GM19043 (cell line): ENCODE measurements around the gene RNF183.
A peak's percentile ranks its signal among the peaks of the same experiment; 100 is the strongest.

ENCODE experiments used
- ATAC-seq: cut with Tn5 transposase; IDR thresholded peaks from one replicate; pipeline ENCODE4 v1.9.1; 2021; ENCODE audit warnings: low read depth; ENCODE audit not compliant: unreplicated experiment

Gene RNF183, protein sequence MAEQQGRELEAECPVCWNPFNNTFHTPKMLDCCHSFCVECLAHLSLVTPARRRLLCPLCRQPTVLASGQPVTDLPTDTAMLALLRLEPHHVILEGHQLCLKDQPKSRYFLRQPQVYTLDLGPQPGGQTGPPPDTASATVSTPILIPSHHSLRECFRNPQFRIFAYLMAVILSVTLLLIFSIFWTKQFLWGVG

DNA sequence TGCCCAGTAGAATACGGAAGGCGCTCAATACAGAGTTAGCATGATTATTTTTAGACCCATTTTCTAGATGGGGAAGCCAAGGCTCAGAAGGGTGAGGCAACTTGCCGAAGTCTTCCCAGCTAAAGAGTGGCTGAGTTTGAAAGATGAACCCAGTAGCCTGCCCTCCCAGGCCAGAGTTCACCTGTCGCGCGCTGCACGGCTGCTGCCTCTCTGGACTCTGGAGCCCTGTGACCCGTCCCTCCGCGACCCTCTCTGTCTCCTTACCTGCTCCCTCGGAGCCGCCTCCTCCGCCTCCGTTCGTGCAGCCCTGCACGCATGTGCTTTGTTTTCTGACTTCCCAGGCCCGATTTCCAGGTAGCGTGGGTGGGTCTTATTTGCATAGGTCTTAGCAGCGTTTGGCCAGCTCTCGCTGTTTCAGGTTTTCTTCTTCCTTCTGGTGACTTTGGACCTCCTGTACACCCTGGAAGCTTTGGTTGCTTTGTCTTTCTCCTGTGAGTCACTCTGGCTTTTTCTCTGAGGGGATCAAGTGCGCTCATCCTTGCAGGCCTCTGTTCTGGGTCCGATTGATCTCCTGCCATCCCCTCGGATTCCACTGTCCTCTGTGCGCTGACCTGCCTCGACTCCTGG lies at the start of gene RNF183:
Gene RNF183 (minus strand): TSS at position 585 of the 627 bp plus-strand sequence. CDS start 5,192 bp downstream, outside the sequence.
- no peak for ATAC-seq

DNA sequence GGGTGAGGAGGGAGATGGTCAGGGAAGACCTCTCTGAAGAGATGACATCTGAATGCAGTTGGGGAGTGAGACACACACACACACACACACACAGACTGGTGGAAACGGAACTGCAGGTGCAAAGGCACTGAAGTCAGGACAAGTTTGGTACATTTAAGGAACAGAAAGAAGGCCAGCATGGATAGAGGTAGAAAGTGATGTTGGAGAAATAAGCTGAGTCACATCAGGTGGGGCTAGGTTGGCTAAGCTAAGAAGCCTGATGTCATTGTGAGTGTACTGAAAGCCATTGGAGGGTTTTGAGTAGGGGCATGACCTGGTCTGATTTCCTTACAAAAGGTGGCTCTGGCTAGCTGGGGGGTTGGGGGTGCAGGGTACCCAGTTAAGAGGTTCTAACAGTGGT lies 49.2 kb upstream of the RNF183 start:
- no peak for ATAC-seq

DNA sequence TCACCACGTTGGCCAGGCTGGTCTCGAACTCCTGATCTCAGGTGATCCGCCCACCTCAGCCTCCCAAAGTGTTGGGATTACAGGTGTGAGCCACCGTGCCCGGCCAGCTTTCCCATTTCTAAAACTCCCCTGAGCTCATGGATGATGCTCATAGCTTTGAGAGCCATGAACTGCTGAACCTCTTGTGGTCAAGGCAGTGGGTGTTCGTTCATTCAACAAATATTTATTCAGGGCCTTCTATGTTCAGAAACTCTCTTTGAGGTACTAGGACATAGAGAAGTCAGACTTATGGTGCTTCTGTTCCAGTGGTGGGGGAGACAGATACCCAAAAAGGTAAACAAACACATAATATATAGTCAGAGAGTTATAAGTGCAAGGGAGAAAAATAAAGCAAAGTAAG lies 48.8 kb upstream of the RNF183 start:
- no peak for ATAC-seq

DNA sequence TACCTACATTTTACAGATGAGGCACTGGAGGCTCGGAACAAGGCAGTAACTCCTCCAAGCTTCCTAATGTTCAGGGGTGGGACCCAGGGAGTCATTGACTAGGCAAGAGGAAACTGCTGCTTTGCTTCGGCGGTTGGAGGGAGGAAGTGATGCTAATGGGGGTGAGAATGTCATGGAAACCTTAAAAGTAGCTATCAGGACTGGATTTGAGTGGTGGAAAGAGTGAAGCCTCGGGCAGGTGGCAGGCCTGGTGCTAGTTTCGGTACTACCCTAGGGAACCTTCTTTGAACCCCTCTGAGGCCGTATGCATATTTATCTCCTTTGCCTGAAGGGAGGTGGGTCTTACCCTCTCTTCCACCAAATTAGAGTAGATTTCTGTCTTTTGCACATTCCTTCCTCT lies 47.8 kb upstream of the RNF183 start:
- ATAC-seq = no peak

DNA sequence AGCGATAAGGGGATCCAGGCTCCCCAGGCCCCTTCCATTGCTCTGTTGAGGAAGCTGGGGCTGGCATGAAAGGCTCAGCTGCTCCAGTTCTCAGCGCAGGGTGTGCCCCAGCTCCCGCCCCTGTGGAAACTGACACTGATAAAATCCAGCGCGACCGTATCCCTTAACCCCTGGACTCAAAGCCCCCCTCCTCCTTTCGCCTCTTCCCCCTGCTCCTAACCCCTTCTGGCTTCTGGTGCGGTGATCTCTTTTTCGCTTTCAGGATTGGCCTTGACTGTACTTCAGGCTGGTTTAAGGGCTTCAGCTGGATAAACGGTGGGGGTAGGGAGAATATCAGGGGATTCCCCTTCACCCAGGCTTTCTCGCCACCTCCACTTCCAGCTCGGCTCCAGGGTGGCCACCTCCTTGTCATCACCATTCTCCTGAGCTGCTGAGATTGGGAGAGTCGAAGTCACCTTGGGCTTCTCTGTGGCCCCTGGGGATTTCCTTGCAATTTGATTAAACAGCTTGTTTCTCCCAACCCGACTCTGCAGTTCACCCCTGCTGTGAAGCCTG lies 47.0 kb upstream of the RNF183 start:
- no peak for ATAC-seq

DNA sequence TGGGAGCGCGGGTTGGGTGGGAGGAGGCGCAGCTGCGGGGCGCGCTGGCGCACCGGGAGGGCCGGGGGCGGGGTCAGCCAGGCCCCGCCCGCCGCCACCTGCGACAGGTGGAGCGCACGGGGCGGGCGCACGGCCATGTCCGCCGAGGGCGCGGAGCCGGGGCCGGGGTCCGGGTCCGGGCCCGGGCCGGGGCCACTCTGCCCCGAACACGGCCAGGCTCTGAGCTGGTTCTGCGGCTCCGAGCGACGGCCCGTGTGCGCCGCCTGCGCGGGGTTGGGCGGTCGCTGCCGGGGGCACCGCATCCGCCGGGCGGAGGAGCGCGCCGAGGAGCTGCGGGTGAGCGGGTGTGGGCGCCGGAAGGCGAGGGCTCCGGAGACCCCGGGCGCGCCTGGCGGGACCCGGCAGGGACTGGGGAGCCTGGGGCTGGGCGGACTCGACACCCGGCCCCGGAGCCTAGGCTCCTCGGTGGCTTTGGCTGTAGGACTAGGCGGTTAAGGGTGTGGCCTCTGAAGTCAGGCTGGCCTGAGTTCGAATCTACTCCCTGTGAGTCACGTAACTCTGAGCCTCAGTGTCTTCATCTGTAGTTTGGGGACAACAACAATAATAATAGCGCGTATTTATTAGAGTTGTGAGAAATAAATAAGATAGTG lies 46.4 kb upstream of the RNF183 start, which contains the start of gene BSPRY:
Gene BSPRY (plus strand): TSS at position 97 of the 650 bp plus-strand sequence. CDS start 39 bp downstream, at position 136.
- no peak for ATAC-seq

DNA sequence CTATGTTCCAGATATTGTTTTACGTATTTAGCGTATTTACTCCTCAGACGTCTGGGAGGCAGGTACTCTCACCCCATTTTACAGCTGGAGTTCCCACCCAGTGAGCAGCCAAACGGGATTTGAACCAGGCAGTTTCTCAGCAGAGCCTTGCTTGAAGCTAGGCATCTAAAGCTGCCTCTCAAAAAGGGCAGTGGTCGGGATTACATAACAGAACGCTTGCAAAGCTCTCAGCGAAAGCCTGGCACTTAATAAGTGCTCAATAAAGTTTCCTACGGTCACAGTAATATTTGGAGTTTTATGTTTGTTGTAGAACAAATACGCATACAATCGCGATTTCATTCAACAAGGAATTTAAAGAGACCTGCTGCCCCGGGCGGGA lies 45.9 kb upstream of the RNF183 start:
- no peak for ATAC-seq

DNA sequence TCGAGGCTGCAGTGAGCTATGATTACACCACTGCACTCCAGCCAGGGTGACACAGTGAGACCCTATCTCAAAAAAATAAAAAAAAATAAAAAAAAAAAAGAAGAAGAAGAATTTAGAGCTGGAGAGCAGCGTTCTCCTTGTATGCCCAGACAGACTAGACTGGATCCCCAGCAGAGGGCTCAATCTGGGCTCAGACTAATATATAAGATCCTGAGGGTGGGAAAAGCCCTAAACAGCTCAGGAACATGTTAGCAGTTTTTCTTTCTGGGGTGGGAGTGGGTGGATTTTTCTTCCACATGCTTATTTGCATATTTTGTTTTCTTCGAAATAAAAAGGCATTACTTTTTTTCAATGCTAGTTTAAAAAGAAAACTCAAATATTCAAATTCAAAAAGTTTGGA lies 45.3 kb upstream of the RNF183 start:
- ATAC-seq = no peak

DNA sequence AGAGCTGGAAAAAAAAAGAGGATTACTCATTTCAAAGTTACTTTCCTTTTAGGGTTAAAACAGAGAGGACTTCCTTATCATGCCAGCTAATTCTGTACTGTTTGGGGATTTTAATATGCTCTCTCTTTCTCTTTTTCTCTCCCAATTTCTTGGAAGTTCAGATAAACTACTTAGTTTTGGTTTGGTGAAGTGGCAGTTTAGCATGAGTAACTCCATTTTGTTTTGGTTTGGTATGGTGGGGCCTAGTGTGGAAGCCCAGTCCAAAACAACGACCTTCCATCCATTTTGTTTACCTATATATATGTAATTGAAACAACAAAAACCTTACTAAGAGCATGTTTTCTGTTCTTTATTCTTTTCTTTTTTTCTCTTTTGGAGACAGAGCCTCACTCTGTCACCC lies 42.5 kb upstream of the RNF183 start:
- no peak for ATAC-seq

DNA sequence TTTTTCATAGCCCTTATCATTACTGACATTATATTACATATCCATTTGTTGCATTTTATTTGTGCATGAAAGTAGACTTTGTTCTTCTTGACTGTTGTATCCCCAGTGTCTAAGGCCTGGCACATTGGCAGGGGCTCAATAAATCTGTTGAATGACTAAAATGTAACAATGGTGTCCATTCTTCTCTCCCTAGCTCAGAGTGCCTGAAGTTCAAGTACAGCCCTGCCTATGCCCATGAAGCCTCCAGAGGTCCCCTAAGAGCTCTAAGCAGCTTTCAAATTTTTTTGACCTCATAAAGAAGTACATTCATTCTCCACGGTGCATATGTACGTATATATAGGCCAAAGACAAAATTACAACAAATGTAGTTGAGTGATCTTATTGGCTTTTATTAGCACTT lies 42.0 kb upstream of the RNF183 start:
- no peak for ATAC-seq

DNA sequence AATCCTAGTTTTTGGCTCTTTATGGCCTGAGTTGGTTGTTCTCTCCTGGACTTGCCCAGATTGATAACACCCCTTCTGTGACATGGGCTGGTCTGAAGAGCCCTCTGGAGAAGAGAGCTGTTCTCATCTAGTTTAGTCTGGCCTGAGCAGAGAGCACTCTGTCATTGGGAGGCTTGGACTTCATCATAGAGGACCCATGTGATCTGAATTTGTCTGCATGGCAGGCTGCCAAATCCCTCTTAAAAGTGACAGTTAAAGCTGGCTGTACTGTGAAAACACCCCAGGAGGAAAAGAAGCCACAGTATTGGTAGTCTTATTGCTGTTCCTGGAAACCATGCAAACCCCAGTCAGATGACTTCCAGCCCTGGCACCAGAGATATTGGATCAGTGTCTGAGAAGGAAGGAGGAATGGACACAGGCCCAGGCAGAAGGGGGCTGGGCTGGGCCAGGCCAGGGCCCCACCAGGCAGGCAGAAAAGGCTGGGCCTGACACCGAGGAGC lies 40.6 kb upstream of the RNF183 start:
- no peak for ATAC-seq

DNA sequence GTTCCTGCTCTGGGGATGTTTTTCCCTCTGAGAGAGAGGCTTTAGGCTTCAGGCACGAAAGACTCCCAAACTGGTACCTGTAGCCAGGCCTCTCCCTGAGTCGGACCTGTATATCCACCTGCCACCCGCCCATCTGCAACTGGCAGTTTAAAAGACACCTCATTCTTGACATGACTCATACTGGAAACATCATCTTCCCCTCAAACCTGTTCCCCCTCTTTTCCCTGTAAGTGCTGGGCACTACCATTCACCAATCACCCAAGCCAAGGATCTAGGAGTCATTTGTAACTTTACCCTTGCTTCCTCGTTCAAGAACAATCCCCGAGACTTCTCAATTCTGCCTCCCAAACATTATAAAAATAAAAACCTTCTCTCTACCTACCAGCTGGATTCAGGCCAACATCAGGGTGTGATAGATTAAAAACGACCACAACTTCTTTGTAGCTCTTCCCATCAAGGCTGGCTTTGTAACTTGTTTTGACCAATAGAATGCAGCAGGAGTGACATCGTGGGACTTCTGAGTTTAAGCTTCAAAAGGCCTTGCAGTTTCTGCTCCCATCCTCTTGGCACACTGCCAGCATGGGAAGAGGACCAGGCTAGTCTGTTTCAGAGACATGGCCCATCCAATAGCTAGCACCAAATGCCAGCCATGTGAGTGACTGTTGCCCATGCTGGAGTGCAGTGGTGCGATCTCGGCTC lies 38.7 kb upstream of the RNF183 start:
- no peak for ATAC-seq

DNA sequence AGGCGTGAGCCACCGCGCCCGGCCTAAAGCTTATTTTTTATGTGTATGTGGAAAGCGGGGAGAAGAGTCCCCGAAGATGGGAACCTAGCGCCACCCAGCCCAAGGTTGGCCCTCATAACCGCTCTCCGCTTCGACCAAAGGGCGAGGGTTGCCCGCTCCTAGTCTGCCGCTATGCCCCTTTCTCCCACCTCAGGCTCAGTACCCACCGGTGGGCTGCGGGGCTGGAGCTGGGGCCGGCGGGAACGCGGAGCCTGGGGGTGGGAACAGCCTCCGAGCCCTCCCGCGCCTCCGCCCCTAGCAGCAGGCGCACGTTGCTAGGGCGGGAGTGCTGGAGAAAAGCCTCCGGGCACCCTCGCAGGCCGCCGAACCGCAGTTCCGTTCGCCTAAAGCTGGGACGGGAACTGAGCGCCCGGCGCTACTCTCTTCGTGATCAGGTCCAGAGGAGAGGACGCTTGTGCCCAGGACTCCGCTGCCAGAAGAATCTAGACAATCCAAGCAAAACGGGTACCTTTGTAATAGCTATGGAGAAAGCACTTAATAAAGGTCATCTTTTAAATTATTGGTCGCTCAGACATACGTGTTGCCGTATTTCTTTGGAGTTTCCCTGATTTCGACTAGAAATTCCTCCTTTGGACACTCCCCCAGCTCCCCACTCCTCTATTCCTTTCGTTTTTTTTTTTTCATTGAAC lies 37.0 kb upstream of the RNF183 start, which contains the start of gene WDR31:
Gene WDR31 (minus strand): TSS at position 265 of the 689 bp plus-strand sequence. CDS start 8,253 bp downstream, outside the sequence.
- peak; percentile 99 for ATAC-seq

DNA sequence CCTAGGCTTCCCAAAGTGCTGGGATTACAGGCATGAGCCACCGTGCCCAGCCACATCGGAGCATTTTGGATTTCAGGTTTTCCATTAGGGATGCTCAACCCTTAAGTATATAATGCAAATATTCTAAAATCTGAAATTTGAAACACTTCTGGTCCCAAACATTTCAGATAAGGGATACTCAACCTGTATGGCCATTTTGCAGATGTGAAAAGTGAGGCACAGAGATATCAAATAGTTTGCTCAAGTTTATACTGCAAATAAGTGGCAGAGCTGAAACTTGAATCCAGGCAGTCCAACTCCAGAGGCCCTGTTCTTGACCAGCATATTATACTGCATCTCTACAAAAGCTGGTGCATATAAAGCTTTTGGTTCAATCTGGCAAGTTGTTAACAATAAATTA lies 34.5 kb upstream of the RNF183 start:
- ATAC-seq = no peak

DNA sequence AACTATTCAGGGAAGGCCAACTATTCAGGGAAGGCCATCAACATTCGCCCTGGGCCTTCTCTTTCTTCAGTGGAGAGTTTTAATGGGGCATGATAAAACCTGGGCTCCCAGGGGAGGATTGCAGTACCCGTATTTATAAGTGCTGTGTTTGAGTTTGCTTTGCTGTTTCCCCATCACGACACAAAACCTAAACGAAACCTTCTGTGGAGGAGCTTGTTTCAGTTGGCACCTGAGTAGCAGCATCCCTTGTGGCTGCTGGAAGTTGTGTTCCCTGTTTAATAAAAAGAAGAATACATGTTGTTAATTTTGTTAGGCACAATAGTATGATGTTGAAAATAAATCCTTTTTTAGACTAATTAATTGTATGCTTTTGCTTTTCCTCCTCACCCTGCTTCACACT lies 28.6 kb upstream of the RNF183 start:
- no peak for ATAC-seq

DNA sequence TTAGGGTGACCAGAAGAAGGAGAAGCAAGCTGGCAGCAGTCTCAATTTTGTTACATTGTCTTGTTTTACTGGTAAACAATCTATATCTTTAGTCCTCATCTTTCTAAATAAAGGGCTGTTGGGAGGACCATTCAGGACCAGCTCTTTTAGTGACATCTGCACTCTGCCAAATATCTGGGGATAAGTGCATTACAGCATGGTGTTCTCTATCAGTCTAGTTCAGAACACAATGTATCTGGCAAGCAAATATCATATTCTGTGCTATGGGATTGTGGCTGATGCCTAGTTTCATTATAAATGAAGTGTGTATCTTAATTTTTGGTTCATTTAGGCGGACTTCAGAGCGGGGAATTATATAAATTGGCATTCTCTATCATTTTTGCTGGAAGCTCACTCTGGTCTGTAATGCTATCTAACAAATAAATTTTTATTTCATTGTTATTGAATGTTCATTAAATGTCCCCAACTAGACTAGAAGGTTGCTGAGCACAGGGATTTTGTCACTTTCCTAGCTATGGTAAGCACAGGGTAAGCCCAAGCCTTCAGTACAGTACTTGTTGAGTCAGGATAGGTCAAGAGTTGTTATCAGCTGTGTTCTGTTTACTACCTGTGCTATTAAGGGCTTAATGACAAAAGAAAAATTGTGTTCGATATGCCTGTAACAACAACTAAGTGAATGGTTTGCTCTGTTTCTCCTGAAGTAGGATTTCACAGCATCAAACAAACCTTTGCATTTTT lies 25.0 kb upstream of the RNF183 start:
- no peak for ATAC-seq

DNA sequence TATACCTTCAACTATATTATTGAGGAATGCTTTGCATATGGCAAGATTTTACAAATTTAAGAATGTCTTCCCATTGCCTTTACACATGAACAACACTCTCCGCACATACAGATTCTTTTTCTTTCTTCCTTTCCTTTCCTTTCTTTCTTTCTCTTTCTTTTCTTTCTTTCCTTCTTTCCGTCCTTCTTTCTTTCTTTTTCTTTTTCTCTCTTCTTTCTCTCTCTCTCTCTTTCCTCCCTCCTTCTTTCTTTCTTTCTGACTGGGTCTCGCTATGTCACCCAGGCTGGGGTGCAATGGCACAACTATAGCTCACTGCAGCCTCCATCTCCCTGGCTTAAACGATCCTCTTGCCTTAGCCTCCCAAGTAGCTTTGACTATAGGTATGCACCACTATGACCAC lies 23.1 kb upstream of the RNF183 start:
- ATAC-seq = no peak

DNA sequence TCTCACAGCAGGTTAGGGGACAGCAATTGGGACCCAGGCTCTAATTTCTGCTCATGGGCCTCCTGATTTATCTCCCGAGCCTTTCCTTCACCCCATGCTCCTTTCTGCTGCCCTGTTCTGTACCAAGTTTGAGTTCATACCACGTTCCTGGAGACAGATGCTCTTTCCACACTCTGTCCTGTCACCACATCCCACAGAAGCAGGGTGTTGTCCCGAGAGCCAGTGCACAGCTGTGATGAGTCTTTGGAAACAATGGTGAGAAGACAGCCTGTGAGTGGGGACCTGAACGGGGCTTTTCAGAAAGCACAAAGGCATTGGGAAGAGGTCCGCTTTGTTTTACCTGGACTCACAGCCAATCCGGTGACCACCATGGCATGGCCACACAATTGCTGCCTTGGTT lies 19.5 kb upstream of the RNF183 start:
- no peak for ATAC-seq

DNA sequence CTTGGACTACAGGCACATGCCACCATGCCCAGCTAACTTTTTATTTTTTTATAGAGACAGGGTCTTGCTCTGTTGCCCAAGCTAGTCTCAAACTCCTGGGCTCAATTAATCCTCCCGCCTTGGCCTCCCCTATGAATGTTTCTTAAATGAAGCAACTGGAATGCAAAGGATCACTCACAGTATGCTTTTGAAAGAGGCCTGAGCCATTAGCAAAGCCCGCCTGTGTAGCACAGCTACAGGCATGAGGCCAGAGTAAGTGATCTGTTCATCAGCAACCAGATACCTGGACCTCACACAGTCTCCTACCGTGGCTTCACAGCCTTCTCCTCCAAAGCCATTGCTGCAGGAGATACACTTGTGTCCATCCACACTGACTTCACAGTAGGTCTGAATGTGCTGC lies 16.9 kb upstream of the RNF183 start:
- no peak for ATAC-seq

DNA sequence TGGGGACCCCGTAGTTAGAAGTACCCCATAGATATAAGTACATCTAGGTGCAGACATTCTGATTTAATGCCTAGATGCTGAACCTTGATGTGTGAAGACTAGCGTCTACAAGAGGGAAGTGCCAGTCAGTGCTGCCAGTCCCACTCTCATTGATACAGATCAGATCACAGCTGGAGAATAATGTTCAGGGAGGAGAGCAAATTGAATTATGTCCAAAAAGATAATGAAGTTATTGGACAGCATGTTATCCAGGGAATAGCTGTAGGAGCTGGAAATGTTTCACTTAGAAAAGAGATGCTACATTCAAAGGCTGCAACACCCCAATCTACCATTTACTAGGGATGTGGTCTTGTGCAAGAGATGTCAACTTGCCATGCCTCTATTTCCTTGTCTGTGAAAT lies 15.9 kb upstream of the RNF183 start:
- no peak for ATAC-seq
